NOMO-1 treated with dmso at 0.1 percent for 144 hours (cell line): ENCODE measurements around the gene NRCAM.

Experiments
- DNase-seq: peaks from one replicate; lab custom pipeline; 2025; ENCODE audit not compliant: unreplicated experiment; lab: John Stamatoyannopoulos, UW

Gene NRCAM

DNA sequence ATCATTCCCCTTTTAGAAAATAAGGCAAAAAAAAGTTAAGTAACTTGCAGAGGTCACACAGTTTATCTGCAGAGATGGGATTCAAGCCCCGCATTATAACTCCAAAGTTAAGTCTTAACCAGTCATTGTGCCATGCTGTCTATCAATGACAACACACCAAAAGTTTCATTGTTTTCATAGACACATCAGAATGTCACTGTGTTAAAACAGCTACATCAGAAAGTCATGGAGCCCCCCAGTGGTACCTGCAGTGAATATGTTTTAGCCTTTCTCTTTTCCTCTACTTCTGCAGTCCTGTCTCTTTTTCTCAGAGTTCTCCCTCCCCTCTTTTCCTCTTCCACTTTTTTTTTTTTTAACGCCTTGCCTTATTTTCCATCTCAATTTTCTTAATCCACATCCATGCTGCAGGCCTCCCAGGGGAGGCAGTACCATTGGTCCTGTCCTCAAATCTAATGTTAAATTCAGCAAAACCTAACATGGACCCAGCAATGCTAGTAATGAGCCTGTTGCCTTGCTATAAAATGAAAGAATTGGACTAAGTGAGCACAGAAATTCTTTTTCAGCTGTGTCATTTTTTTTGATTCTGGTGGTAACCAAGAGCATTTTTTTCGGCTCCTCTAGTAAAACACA, 3.8 kb upstream of the NRCAM start:
- DNase-seq, result no peak

DNA sequence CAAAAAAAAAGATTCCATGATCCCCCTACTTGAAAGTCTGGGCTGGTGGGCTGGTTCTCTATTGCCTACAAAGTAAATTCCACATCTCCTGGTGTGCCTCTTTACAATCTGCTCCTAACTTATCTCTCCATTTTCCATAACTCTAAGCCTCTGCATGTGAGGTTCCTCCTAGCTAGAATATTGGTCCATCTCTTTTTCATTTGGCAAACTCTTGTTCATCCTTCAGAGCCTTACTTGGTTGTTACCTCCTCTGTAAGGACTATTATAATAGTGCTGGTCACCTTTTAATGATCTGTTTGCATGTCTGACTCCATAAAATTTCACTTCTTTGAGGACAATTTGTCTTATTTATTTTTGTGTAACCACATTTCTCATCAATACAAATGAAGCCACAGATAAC, 1.6 kb upstream of the NRCAM start:
- DNase-seq, result no peak

DNA sequence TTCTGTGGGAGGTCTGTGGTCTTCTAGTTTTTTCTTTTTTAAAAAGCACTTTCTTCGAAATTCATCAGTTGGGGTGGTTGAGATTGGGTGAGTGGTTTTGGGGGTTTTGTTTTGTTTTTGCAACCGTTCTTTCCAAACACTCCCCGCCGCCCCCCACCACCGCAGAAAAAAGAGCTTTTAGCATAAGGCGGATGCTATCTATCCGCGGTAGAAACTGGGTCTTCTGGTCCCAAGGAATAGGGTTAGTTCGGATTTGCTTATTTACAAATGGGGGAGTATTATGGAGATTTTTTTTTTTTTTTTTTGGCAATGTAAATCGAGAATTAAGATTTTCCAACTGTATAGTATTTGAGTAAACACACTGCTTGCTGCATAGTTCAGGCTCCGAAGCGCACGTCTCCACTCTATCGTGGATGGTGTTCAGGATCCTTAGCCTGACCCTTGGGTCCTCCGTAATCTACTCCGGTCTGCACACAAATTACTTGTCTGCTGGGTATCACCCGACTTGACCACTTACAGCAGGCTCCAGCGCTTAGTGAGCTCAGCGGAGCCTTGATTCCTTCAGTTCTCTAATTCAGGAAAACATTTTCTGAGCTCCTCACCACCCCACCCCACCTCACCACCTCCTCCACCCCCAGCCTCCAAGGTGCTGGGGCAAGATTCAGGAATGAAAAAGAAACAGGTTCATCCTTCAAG, 757 bp upstream of the NRCAM start:
- DNase-seq, result no peak

DNA sequence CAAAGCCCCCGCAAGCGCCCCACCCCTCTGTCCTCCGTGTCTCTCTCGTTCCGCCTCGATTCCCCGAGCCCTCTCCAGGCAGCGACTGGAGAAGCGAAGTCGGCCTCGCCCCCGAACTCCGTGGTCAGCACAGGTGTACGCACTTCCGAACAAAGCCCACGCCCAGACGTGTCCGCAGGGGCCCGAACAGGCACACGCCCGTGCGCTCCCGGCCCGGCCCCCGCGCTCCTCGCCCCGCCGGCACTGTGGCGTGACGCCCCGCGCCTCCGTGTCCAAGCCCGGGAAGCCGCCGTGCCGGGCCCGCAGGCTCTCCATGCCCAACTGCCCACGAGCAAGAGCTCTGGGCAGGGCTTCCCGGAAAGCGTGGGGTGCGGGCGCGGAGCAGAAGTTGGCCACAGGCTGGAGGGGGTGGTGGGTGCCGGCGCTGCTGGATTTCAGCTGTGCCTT, 662 bp downstream of the NRCAM start:
- no peak for DNase-seq

DNA sequence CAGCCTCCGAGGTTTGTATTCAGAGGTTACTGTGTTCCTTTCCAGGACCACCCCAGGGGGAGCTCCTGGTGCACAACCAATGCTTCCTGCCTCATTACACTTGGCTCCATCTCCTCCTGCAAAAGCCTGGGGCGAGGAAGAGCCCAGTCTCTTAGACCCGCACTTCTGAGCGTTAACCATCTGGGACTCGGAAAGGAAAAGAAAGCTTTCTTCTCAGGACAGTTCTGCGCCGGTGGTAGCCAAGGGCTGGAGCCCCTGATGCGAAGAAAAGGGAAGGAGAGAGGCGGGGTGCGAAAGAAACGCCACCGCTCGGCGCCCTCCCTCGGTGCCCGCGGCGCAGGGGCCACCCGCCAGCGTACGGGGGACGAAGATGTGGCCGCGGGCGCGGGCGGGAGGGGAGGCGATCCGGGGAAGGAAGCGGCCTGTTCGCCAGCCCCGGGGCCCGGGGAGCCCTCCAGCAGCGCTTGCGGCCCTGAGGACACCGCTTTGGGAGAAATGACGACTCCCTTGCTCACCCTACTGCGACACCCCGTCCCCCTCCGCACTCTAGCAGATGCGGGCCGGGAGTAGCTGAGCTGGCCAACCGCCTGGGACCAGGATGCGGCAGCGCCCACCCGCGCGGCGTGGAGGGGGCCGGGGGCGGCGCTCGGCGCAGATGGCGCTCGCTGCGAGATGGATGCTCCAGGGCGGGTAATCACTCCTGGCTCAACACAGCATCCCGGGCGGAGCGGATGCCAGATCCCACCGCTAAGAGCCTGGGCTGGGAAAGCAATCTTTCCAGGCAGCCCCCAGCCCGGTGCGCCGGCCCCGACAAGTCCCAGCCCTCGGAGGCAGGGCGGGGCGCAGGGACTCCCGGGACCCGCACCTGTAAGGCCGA, 1.3 kb downstream of the NRCAM start:
- DNase-seq, result no peak

DNA sequence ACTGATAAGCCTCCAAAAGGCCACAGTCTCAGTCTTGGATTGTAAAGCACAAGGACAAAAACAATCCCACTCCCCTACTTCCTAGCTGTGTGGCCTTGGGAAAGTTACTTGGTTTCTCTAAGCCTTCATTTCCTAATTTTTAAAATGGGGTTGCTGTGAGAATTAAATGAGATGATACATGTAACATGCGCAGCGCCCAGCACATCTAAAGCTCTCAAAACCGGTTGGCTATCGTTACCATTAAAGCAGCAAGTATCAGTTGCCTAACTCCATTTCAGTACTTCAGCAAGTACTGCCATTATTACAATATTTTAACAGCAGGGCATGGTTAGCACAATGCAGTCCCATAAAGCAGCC, 1.9 kb downstream of the NRCAM start:
- DNase-seq, result no peak

DNA sequence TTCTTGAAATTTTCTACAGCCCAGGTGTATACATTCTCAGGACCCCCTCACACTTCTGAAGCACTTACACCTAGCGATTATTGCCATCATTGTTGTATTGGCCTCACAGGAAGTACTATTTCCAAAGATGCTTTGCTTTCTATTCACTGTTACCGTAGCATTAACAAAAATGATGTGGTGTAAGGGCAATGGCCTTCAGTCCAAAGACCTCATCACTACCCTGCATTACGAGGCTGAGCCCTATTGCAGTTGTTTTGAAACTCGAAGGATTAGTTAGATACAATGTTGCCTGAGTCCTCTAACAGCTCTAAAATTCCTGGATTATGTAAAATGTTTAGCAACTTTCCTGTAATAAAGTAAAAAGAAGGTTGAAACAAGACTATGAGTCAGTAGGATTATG, 2.9 kb downstream of the NRCAM start:
- DNase-seq, result no peak

DNA sequence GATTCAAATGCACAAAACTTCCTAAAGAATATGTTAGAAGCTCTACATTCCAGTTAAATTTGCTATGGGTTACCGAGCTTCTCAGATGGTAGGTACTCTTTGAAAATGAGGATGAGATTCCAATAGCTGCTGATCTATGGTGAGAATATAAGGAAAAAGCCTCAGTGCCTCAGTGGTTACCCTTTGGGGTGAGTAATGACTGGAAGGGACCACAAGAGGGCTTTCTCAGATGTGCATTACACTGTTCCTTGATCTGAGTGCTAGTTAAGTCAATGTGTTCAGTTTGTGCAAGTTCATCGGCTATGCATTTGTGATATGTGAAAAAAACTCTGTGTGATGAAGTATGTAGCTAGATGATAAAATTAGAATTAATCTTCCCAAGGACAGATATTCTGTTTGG, 3.5 kb downstream of the NRCAM start:
- DNase-seq, result no peak

DNA sequence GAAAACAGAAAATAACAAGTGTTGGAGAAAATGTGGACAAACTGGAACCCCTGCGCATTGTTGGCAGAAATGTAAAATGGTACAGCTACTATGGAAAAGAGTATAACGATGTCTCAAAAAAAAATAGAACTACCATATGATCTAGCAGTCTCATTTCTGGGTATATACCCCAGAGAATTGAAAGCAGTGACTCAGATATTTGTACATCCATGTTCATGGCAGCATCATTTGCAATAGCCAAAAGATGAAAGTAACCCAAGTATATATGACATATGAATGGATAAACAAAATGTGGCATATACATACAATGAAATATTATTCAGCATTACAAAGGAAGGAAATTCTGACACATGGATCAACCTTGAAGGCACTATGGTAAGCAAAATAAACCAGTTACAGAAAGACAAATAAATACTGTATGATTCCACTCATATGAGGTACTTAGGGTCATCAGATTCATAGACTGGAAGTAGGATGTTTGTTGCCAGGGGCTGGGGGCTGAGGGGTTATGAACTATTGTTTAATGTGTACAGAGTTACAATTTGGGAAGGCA, 4.9 kb downstream of the NRCAM start:
- DNase-seq, result no peak

DNA sequence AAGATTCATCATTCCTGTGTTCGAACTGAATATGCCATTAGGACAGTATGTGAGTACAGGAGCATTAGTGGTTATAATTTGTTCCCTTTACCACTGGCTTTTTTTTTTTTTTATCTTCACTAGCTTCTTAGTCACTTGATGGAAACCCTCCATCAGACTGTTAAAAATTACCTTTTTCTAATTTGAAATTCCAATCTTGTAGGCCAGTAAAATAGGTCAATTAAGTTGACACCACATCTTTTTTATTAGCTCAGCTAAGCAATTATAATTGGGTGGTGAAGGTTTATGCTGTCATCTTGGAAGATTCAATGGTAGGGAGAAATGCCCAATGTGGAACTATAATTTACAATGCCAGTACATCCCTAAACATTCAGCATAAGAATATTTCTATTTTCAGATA, 6.1 kb downstream of the NRCAM start:
- no peak for DNase-seq

DNA sequence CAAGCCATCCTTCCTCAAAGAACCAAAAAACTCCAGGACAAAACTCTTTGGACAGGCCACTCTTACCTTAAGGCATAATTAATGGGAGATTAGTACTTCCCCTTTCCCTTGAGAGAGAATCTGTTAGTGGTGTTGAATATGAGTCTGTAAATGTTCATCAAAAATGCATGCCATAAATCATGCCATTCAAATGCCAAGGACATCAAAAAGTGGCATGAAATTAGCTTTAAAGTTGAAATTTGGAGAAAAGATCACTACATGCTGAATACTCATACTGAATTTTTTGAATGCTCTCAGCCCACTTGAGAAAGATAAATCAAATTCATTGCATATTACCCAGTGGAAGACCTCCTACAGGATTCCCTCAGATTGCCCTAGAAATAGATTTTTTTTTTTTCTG, 6.7 kb downstream of the NRCAM start:
- no peak for DNase-seq

DNA sequence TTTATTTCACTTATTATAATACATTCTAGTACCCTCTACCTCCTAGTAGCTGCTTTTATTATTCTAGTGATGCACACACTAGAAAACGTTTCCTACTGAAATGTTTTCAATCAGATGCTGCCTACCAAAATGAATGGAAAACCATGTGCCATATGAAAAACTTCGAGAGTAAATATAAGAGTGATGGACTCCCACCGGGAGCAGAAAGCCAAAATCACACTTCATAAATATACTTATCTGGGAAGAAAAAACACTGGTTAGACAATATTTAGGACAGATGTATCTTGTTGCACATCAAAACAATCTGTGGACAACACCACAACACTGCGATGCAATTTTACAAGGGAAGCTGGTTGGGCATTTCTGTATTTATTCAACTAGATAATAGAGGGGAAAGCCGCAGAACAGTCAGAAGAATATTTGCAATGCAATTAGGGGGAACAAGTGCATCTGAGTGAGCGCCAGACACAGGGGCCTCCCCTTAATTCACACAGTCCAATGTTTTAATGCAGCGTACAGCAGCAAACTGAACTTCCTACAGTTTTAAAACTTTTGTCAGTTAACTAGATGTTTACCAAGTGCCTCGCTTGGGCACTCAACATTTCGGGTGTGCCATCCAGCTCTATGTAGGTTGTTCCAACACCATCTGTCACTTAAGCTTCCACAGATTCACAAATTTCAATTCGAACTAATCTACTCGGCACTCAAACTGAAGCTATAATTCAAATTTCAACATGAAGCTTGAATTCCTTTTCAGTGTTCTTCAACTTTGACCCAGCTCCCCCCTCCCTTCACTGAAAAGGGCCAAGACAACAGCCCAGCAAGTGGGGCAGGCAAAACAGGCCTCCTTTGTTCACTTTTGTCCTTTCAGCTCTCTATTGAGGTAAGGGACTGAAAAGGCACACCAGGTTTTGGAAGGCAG, 7.4 kb downstream of the NRCAM start:
- no peak for DNase-seq

DNA sequence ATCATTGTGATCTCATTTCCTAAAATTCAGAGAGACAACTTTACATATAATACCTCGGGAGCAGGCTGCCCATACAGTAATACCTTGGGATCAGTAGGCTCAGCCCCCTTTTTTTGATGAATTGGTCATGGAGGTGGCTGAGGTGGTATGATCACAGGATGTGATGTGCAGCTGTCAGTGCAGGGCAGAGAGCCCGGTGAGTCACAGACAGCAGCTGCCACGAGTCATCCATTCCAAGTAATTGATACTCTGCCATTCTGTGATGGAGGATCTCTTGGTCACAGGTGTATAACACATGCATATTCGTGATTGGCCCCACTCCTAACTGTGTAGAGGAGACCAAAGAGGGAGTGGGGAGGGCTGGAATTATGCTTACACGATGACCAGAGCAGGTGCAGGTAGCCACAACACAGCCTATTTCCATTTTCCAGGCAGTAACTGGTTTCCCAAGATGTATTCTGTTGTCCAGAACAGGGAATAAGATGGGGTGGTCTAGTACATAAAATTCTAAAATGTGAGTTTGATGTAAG, 14.1 kb downstream of the NRCAM start:
- no peak for DNase-seq

DNA sequence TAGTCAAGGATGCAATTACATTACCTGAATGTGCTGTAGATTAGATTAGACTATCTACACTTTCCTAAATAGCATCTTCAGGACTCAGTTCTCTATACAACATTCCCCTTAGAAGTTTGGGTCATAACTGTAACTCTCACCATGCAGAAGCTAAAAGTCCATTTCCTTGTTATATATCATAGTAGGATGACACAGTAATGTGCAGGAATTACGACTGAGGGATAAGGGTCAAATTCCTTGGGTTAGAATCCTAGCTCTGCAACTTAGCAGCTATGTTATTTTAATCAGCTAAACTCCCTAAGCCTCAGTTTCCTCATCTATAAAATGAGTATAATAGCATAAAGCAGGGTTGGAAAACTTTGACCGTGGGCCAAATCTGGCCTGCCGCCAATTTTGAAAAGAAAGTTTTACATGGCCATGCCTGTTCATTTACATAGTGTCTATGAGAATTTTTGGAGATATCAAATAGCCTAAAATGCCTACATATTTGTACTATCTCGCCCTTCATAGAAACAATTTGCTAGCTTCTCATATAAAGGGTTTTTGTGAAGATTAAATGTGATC, 14.8 kb downstream of the NRCAM start:
- no peak for DNase-seq

DNA sequence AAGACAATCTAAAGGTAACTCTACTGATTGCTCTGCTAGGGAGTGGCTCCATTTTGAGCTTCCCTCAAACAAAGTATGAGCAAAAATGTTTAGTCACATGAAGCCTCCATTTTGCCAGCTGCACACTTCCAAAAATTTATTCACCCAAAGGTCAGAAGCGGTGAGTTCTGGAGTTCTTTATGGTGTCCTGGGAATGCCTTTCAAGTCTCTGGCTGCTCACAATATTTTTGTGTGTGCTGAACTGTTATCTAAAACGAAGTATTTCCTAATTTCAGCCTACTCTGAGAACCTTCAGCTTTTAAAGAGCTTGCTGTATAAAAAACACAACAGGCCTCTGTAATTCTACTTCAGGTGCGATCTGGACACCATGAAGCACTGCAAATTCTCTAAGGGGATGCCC, 15.6 kb downstream of the NRCAM start:
- no peak for DNase-seq

DNA sequence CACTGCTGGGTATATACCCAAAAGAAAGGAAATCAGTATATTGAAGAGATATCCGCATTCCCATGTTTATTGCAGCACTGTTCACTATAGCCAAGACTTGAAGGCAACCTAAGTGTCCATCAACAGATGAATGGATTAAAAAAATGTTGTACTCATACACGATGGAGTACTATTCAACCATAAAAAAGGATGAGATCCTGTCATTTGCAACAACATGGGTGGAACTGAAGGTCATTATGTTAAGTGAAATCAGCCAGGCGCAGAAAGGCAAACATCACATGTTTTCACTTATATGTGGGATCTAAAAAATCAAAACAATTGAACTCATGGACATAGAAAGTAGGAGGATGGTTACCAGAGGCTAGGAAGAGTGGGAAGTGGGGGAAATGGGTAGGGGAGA, 19.3 kb downstream of the NRCAM start:
- no peak for DNase-seq

DNA sequence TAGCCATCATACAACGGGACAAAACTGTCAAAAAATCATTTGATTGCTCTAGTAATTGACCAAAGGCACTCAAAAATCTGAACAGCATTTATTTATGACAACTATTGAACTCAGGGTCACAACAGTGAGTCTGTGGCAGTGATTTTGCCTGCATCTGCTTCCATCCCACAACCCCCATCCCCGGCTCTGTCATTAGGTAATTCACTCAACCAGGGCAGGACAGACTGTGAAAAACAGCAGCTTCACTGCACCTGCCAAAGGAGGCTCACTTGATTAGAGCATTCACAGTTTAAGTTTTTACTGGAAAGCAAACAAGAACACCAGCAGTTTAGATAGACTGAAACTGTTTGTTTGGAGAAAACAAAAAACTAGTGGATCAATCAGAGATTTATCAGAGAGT, 22.2 kb downstream of the NRCAM start:
- no peak for DNase-seq

DNA sequence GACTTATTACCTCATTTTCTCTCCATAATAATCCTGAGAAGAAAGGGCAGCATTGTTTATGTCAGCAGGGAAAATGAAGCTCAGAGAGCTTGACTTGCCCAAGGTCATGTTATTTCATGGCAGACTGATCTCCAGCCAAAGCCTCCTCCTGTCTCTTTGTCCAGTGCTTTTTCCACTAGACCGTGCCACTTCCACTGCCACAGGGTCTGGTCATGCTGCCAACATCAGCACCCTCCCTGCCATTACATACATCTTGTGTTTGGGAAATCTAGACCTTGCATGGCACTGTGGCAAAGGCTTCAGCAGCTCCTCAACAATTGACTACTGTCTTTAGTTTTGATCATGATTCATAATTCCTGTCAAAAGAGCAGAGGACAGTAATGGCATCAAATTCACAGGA, 25.1 kb downstream of the NRCAM start:
- no peak for DNase-seq

DNA sequence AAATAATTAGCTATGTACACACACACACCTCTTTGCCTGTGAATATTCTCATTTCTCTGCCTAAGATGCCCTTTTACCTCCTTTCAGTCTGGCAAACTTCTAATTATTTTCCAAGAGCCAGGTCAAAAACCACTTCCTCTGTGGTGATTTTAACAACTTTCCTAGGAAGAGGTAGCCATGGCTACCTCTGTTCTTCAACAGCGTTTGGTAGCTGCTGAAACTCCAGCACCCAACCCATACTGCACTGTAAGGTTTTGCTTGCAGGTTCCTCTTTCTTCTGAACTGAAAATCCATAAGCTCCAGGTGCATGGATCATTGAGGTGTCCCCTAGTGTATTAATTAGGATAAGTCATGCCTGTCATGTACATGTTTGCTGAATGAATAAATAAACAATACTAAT, 25.6 kb downstream of the NRCAM start:
- DNase-seq, result no peak

DNA sequence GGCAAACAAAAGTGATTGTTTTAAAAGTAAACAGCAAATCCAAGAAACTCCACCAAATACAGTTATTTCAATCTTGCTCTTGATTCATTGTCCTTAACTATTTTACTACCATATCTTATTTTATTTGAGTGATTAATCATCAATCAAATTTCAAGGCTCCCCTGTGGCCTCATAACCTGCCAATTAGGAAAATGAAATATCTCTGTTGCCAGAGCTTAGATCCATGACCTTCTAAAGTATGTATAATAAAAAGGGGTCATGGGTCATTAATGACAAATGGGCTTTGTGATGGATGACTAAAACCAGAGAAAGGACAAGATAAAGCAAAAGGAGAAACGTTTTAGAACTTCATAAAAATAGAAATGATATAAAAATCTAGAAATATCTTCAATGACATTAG, 28.5 kb downstream of the NRCAM start:
- DNase-seq, result no peak
